ENCODE results near the gene GANAB. TPM values are rescaled to one million over a fixed set of nuclear protein-coding genes. Genes with fewer than 3 reads are reported as not detected.

Gene GANAB
- total and polyA plus RNA-seq, 2 of the 13 experiments (the other 11 are each of a cell fraction or from before 2014, with no cell fraction given) = 99.5 to 234 TPM

- TF ChIP-seq MAX (IDR thresholded peaks at IDR 0.05) = peak; percentile 98
- TF ChIP-seq PLSCR1 (CRISPR knock-in tag; IDR thresholded peaks at IDR 0.05; ENCODE audit: borderline replicate concordance) = no peak
- TF ChIP-seq BCLAF1 (IDR thresholded peaks at IDR 0.05) = no peak
- TF ChIP-seq NFIC (IDR thresholded peaks at IDR 0.05; ENCODE audit: low read length) = no peak
- peak; percentile 80 for TF ChIP-seq MLX (CRISPR knock-in tag; IDR thresholded peaks at IDR 0.05)
- peak; percentile 75 for TF ChIP-seq FOSL2 (CRISPR knock-in tag; IDR thresholded peaks at IDR 0.05)
- peak; percentile 91; the same call in 1 of the 2 replicates for TF ChIP-seq KDM5B (CRISPR knock-in tag; IDR thresholded peaks at IDR 0.05; ENCODE audit: borderline replicate concordance)
- peak; percentile 98 for TF ChIP-seq ATF2 (CRISPR knock-in tag; IDR thresholded peaks at IDR 0.05)
- peak; percentile 70; the same call in 1 of the 2 replicates for TF ChIP-seq HOXA9 (CRISPR knock-in tag; IDR thresholded peaks at IDR 0.05; ENCODE audit: borderline replicate concordance)
- no peak; the same call in 1 of the 2 replicates for TF ChIP-seq ZNF678 (CRISPR knock-in tag; IDR thresholded peaks at IDR 0.05)
- TF ChIP-seq ZNF770 (CRISPR knock-in tag; IDR thresholded peaks at IDR 0.05) = peak; percentile 9; the same call in 1 of the 2 replicates
- TF ChIP-seq ZNF18 (CRISPR knock-in tag; IDR thresholded peaks at IDR 0.05; ENCODE audit: insufficient replicate concordance) = no peak
- TF ChIP-seq ZNF432 (CRISPR knock-in tag; IDR thresholded peaks at IDR 0.05; ENCODE audit: borderline replicate concordance) = no peak
- TF ChIP-seq MATR3 (CRISPR knock-in tag; IDR thresholded peaks at IDR 0.05) = no peak
- peak; percentile 58 for TF ChIP-seq ZBTB33 (CRISPR knock-in tag; IDR thresholded peaks at IDR 0.05)
Measured at GRCh38 chr11:62621567-62622470, 24.6 kb downstream of the GANAB start, which contains the start of gene B3GAT3 (continued).
